ENCODE measurements around the gene SCN4B.
"Not testable (repeated sequence)": the region's sequence is repeated elsewhere in the genome, so short reads cannot be mapped to it uniquely, and the experiment has no call there.

Gene SCN4B

GRCh38 chr11:118152552-118153471 is at the start of gene SCN4B:
TSS of gene SCN4B (minus strand) at chr11:118152823. CDS start at chr11:118152673, 150 bp downstream.
- DNase-seq = peak; percentile 34 to 60

- no peak for DNase-seq
Observed at GRCh38 chr11:118201966-118202365, 49.3 kb upstream of the SCN4B start.

GRCh38 chr11:118200901-118201680 is 48.5 kb upstream of the SCN4B start:
- no peak for DNase-seq

- no peak for DNase-seq
Observed at GRCh38 chr11:118200497-118200896, 47.9 kb upstream of the SCN4B start.

GRCh38 chr11:118199135-118199534 is 46.5 kb upstream of the SCN4B start:
- no peak for DNase-seq

GRCh38 chr11:118198370-118198769 is 45.7 kb upstream of the SCN4B start:
- peak; percentile 37 to 65 for DNase-seq

- no peak for DNase-seq
Observed at GRCh38 chr11:118194835-118195627, 42.4 kb upstream of the SCN4B start.

GRCh38 chr11:118193910-118194566 is 41.4 kb upstream of the SCN4B start:
- DNase-seq = no peak

- DNase-seq = not testable (repeated sequence)
Observed at GRCh38 chr11:118192817-118193216, 40.2 kb upstream of the SCN4B start.

- not testable (repeated sequence) for DNase-seq
Observed at GRCh38 chr11:118190942-118191506, 38.4 kb upstream of the SCN4B start.

- DNase-seq = peak; percentile 58 to 65
Observed at GRCh38 chr11:118186346-118187107, 33.9 kb upstream of the SCN4B start.

GRCh38 chr11:118184784-118185579 is 32.4 kb upstream of the SCN4B start:
- DNase-seq = no peak

- DNase-seq = not testable (repeated sequence)
Observed at GRCh38 chr11:118183691-118184090, 31.1 kb upstream of the SCN4B start.

- DNase-seq = peak; percentile 62 to 75
Observed at GRCh38 chr11:118180300-118180703, 27.7 kb upstream of the SCN4B start.

- no peak for DNase-seq
Observed at GRCh38 chr11:118176778-118177134, 24.1 kb upstream of the SCN4B start.

- DNase-seq = peak in 1 of 2 experiments; percentile 42
Observed at GRCh38 chr11:118175993-118176777, 23.6 kb upstream of the SCN4B start, which contains the start of gene SCN2B. TSS of gene SCN2B (minus strand) at chr11:118176639. CDS start at chr11:118176431, 208 bp downstream.

- DNase-seq = no peak
Observed at GRCh38 chr11:118175031-118175992, 22.7 kb upstream of the SCN4B start.

GRCh38 chr11:118174006-118174567 is 21.5 kb upstream of the SCN4B start:
- DNase-seq = no peak

Data from Kasumi-1 (cell line).